ENCODE results near the gene PCBD2. TPM values are rescaled to one million over a fixed set of nuclear protein-coding genes. Genes with fewer than 3 reads are reported as not detected.

Gene PCBD2
- total and polyA plus RNA-seq, 2 of the 8 experiments (the other 6 are each of a cell fraction or from before 2014, with no cell fraction given): 4.8 to 10.3 TPM

DNA sequence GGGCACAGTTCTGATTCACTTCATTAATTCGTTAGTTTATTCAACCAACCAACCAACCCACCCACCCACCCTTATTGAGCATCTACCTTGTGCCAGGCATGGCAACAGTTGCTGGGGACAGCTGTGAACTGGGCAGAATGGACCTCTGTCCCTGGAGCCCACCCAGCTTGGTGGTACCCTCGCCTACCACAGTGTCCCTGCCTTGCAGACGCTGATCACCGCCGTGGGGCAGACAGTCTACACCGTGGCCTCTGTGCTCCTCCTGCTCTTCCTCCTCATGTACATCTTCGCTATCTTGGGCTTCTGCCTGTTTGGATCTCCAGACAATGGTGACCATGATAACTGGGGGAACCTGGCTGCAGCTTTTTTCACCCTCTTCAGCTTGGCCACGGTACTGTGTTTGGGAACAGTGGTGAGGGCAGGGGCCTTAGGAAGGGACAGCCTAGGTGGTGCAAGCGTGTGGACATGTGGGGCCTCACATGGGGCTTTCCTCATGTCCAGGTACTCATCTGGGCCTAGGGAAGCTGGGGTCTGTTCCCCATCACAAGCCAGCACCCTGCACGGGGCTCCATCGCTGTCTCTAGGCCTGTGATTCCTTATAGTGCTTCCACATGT is 102.9 kb downstream of the PCBD2 start:
- no peak overlapping the region for H4K5ac ChIP-seq (ENCODE audit: insufficient read length, low read depth, low read length)
- H3K27me3 ChIP-seq (replicated peaks in 1 of 4; ENCODE audit: control insufficient read depth in 3 of 4, extremely low read depth in 1 of 4, insufficient read depth in 3 of 4, low read length in 3 of 4): no peaks in the 10 kb centered on the region
- H2BK12ac ChIP-seq (ENCODE audit: low read depth, low read length): no peak overlapping the region
- H3K79me2 ChIP-seq (ENCODE audit: control insufficient read depth in 1 of 2, insufficient read depth in 2 of 2, low read length in 2 of 2): no peaks in the 10 kb centered on the region
- H2BK5ac ChIP-seq (ENCODE audit: low read depth, low read length): no peak overlapping the region
- POLR2A ChIA-PET (ENCODE audit: partially characterized antibody): no interaction called here
- no peak overlapping the region for H3K9ac ChIP-seq (replicated peaks in 1 of 4; ENCODE audit: extremely low read depth in 1 of 4, low read depth in 3 of 4, low read length in 3 of 4)
- CTCF ChIA-PET (ENCODE audit: partially characterized antibody): interaction anchor here (0.9 to 1.2 kb wide), 2 partner anchors 18 to 184 kb away, joined by 3 read pairs; no protein-coding TSS in a partner anchor
- H3K18ac ChIP-seq (ENCODE audit: extremely low read depth, low read length): no peak overlapping the region
- no peaks in the 10 kb centered on the region for H3K36me3 ChIP-seq (ENCODE audit: control insufficient read depth in 2 of 4, insufficient read depth in 4 of 4, low read length in 3 of 4)
- no peak overlapping the region for H3K4ac ChIP-seq (replicated peaks; ENCODE audit: insufficient read length, low read depth, low read length)
- H2AK5ac ChIP-seq (ENCODE audit: low read depth, low read length): no peak overlapping the region
- H2BK20ac ChIP-seq (ENCODE audit: low read length): no peak overlapping the region
- no peak overlapping the region for H3K27ac ChIP-seq (ENCODE audit: low read depth, low read length)
- H3K4me1 ChIP-seq (replicated peaks in 1 of 4; ENCODE audit: control insufficient read depth in 3 of 4, insufficient read depth in 4 of 4, low read length in 3 of 4): no peaks in the 10 kb centered on the region; a peak in 1 of 7 replicates
- 79% methylated on average over 10 of the region's 11 CpGs; no CpG with 5 or more reads in 1 of the 2 experiments for WGBS, 2 experiments (ENCODE audit: extremely low coverage in 1 of 2, insufficient coverage in 1 of 2, insufficient read length in 1 of 2, insufficient replicate concordance in 2 of 2, low coverage in 1 of 2, low lambda C conversion rate in 2 of 2, missing lambda C conversion rate in 1 of 2)
- no peak overlapping the region for H2BK15ac ChIP-seq (ENCODE audit: low read length)
- H3K14ac ChIP-seq (ENCODE audit: insufficient read length): no peak overlapping the region
- no peak overlapping the region for H4K8ac ChIP-seq (ENCODE audit: extremely low read depth, insufficient read depth, low read length)
- no peaks in the 10 kb centered on the region for H3K79me1 ChIP-seq (ENCODE audit: low read depth, low read length)
- no peak overlapping the region for H2BK120ac ChIP-seq (replicated peaks; ENCODE audit: low read depth, low read length)
- no peak overlapping the region for H4K91ac ChIP-seq (replicated peaks; ENCODE audit: insufficient read length, low read length)
- no peak overlapping the region for H3K56ac ChIP-seq (replicated peaks; ENCODE audit: insufficient read length, low read depth, low read length)
- DNase-seq (ENCODE audit: low read depth in 1 of 2, low spot score in 2 of 2): no peak
- no peak overlapping the region for H2AFZ ChIP-seq (ENCODE audit: low read length)
- FAIRE-seq: no peak
- H3K23me2 ChIP-seq (ENCODE audit: low read depth, low read length): no peaks in the 10 kb centered on the region
- TF ChIP-seq JUN (IDR thresholded peaks at IDR 0.05; ENCODE audit: low read depth, low read length) (no peak), TAF1 (IDR thresholded peaks at IDR 0.05; ENCODE audit: low read depth, low read length) (no peak)
- no peak overlapping the region for H3K4me3 ChIP-seq (ENCODE audit: extremely low read depth in 1 of 4, insufficient read depth in 2 of 4, low read depth in 3 of 4, low read length in 4 of 4)
- no peak overlapping the region for H3K4me2 ChIP-seq (ENCODE audit: insufficient read depth in 1 of 2, low read depth in 2 of 2, low read length in 2 of 2)
- H3K23ac ChIP-seq (ENCODE audit: insufficient read length): no peak overlapping the region
- no peaks in the 10 kb centered on the region for H3K9me3 ChIP-seq (ENCODE audit: insufficient read depth in 2 of 2, low read depth in 1 of 2, low read length in 1 of 2)
- H4K20me1 ChIP-seq (replicated peaks in 1 of 2; ENCODE audit: control insufficient read depth in 1 of 2, insufficient read depth in 2 of 2, low read length in 2 of 2): no peaks in the 10 kb centered on the region
